Astrocyte (in vitro differentiated cells and primary cell): ENCODE data around the gene NSD1.

Source experiments
- CTCF ChIP-seq: IDR thresholded peaks from 2 replicates; pipeline ENCODE4 v1.5.1; 2011; ENCODE audit warnings: low read depth, mild to moderate bottlenecking, inconsistent platforms, low read length, moderate library complexity; ENCODE audit not compliant: insufficient read depth
- EZH2 ChIP-seq: IDR thresholded peaks from 2 replicates; pipeline ENCODE4 v1.6.1; 2012; ENCODE audit warnings: mild to moderate bottlenecking, low read length, inconsistent platforms; ENCODE audit not compliant: insufficient read depth

DNA sequence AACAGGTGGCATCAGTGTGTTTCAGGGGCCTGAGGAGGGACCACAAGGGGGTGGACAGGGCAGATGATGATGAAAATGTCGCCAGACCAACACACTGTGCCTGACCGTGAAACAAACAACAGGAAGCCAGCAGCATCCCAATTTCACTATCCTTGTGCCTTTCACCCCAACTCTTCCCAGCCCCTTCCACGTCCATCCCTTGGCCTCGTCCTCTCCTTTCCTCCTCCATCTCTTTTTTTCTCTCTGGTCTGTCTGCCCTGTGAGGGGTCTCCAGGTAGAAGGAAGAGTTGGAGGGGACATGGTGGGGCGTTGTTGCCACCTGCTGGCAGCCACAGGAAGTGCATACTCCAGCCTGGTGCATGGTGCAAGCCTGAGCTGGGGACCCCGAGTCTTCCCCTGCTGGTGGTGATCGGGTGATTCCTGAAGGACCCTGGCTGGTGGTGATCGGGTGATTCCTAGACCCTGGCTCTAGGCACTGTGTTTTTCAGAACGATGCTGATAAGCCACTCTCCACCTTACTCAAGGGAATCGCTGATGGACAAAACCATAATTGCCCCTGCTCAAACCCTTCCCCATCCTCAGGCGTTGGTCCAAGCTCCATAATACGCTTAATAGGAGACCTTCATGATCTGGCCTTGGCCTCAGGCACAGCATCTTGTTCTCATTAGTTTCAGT is 21.7 kb upstream of the NSD1 start:
- TF ChIP-seq CTCF (peak; percentile 93), EZH2 (no peak)
